ENCODE measurements around the gene SUGCT. TPM values are rescaled to one million over a fixed set of nuclear protein-coding genes. Genes with fewer than 3 reads are reported as not detected.

SUGCT gene
- total and polyA plus RNA-seq, 2 of the 8 experiments (the other 6 are each of a cell fraction or from before 2014, with no cell fraction given) = 2.8 to 5.4 TPM

GRCh38 chr7:40646717-40647116, 511.9 kb downstream of the SUGCT start:
- no peaks in the 10 kb centered on the region for H3K4me1 ChIP-seq (replicated peaks in 1 of 4; ENCODE audit: control insufficient read depth in 3 of 4, insufficient read depth in 4 of 4, low read length in 3 of 4)
- H3K79me2 ChIP-seq (ENCODE audit: control insufficient read depth in 1 of 2, insufficient read depth in 2 of 2, low read length in 2 of 2) = no peaks in the 10 kb centered on the region
- H3K27ac ChIP-seq (ENCODE audit: low read depth, low read length) = no peak overlapping the region
- ChIA-PET POLR2A (ENCODE audit: partially characterized antibody) (no interaction called here), CTCF (ENCODE audit: partially characterized antibody) (no interaction called here)
- no peak for FAIRE-seq
- H2BK15ac ChIP-seq (ENCODE audit: low read length) = no peak overlapping the region
- no peak overlapping the region for H4K8ac ChIP-seq (ENCODE audit: extremely low read depth, insufficient read depth, low read length)
- H3K18ac ChIP-seq (ENCODE audit: extremely low read depth, low read length) = no peak overlapping the region
- no peak overlapping the region for H3K14ac ChIP-seq (ENCODE audit: insufficient read length)
- no peaks in the 10 kb centered on the region for H3K36me3 ChIP-seq (ENCODE audit: control insufficient read depth in 2 of 4, insufficient read depth in 4 of 4, low read length in 3 of 4)
- H3K27me3 ChIP-seq (replicated peaks in 1 of 4; ENCODE audit: control insufficient read depth in 3 of 4, extremely low read depth in 1 of 4, insufficient read depth in 3 of 4, low read length in 3 of 4) = no peaks in the 10 kb centered on the region
- WGBS, 2 experiments (ENCODE audit: extremely low coverage in 1 of 2, insufficient coverage in 1 of 2, insufficient read length in 1 of 2, insufficient replicate concordance in 2 of 2, low coverage in 1 of 2, low lambda C conversion rate in 2 of 2, missing lambda C conversion rate in 1 of 2) = 89% methylated on average over 2 of the region's 2 CpGs; no CpG with 5 or more reads in 1 of the 2 experiments
- H3K79me1 ChIP-seq (ENCODE audit: low read depth, low read length) = no peaks in the 10 kb centered on the region
- no peak for DNase-seq (ENCODE audit: low read depth in 1 of 2, low spot score in 2 of 2)
- H4K20me1 ChIP-seq (replicated peaks in 1 of 2; ENCODE audit: control insufficient read depth in 1 of 2, insufficient read depth in 2 of 2, low read length in 2 of 2) = no peaks in the 10 kb centered on the region
- H4K91ac ChIP-seq (replicated peaks; ENCODE audit: insufficient read length, low read length) = no peak overlapping the region
- no peaks in the 10 kb centered on the region for H3K23me2 ChIP-seq (ENCODE audit: low read depth, low read length)
- no peak overlapping the region for H2BK5ac ChIP-seq (ENCODE audit: low read depth, low read length)
- H4K5ac ChIP-seq (ENCODE audit: insufficient read length, low read depth, low read length) = no peak overlapping the region
- H3K9ac ChIP-seq (replicated peaks in 1 of 4; ENCODE audit: extremely low read depth in 1 of 4, low read depth in 3 of 4, low read length in 3 of 4) = no peak overlapping the region
- no peak overlapping the region for H3K4me2 ChIP-seq (ENCODE audit: insufficient read depth in 1 of 2, low read depth in 2 of 2, low read length in 2 of 2)
- no peak overlapping the region for H2BK12ac ChIP-seq (ENCODE audit: low read depth, low read length)
- H2BK120ac ChIP-seq (replicated peaks; ENCODE audit: low read depth, low read length) = no peak overlapping the region
- H3K4ac ChIP-seq (replicated peaks; ENCODE audit: insufficient read length, low read depth, low read length) = no peak overlapping the region
- no peak overlapping the region for H3K56ac ChIP-seq (replicated peaks; ENCODE audit: insufficient read length, low read depth, low read length)
- H2AFZ ChIP-seq (ENCODE audit: low read length) = no peak overlapping the region
- no peak overlapping the region for H2BK20ac ChIP-seq (ENCODE audit: low read length)
- H3K4me3 ChIP-seq (ENCODE audit: extremely low read depth in 1 of 4, insufficient read depth in 2 of 4, low read depth in 3 of 4, low read length in 4 of 4) = no peak overlapping the region
- no peaks in the 10 kb centered on the region for H3K9me3 ChIP-seq (ENCODE audit: insufficient read depth in 2 of 2, low read depth in 1 of 2, low read length in 1 of 2)
- H2AK5ac ChIP-seq (ENCODE audit: low read depth, low read length) = no peak overlapping the region
- H3K23ac ChIP-seq (ENCODE audit: insufficient read length) = no peak overlapping the region
- no peak for TF ChIP-seq RBBP5 (IDR thresholded peaks at IDR 0.05; ENCODE audit: borderline replicate concordance, low read depth, low read length)
- no peak for TF ChIP-seq SP4 (IDR thresholded peaks at IDR 0.05; ENCODE audit: low read length)
- no peak for TF ChIP-seq POU5F1 (IDR thresholded peaks at IDR 0.05; ENCODE audit: low read depth, low read length)
- TF ChIP-seq TAF7 (optimal IDR thresholded peaks at IDR 0.05; ENCODE audit: borderline replicate concordance, low read depth, low read length) = no peak
- no peak for TF ChIP-seq PHF8 (conservative IDR thresholded peaks at IDR 0.05; ENCODE audit: low read depth, low read length)
- no peak for TF ChIP-seq USF2 (IDR thresholded peaks at IDR 0.05; ENCODE audit: low read length)
- no peak for TF ChIP-seq SUZ12 (IDR thresholded peaks at IDR 0.05; ENCODE audit: low read length)
